Activated T-cell treated with anti-CD3 and anti-CD28 coated beads, Interleukin-2, amount 50 U/mL, for 48 hours (primary cell): Measurements from ENCODE around the gene ABI1.
A peak's percentile ranks its signal among the peaks of the same experiment; 100 is the strongest.
"Not testable (repeated sequence)": the region's sequence is repeated elsewhere in the genome, so short reads cannot be mapped to it uniquely, and the experiment has no call there.

Experiments used
- DNase-seq, 2 experiments: peaks; one replicate each; pipeline ENCODE4 v3.0.0-alpha.2; 2020

The ABI1 gene

GRCh38 chr10:26804418-26805393 lies 56.1 kb downstream of the ABI1 start:
- no peak for DNase-seq

GRCh38 chr10:26803849-26804248 lies 56.9 kb downstream of the ABI1 start:
- no peak for DNase-seq

GRCh38 chr10:26802527-26802926 lies 58.2 kb downstream of the ABI1 start:
- no peak for DNase-seq

GRCh38 chr10:26801831-26802230 lies 58.9 kb downstream of the ABI1 start:
- no peak for DNase-seq

GRCh38 chr10:26801274-26801673 lies 59.5 kb downstream of the ABI1 start:
- no peak for DNase-seq

- no peak for DNase-seq
These were observed 60.3 kb downstream of the ABI1 start for GRCh38 chr10:26800468-26800867.

GRCh38 chr10:26799342-26799741 lies 61.4 kb downstream of the ABI1 start:
- no peak for DNase-seq

GRCh38 chr10:26798298-26798697 lies 62.5 kb downstream of the ABI1 start:
- no peak for DNase-seq

GRCh38 chr10:26797340-26797739 lies 63.4 kb downstream of the ABI1 start:
- DNase-seq, result no peak

- no peak for DNase-seq
These were observed 67.8 kb downstream of the ABI1 start for GRCh38 chr10:26792758-26793495.

- no peak for DNase-seq
These were observed 70.3 kb downstream of the ABI1 start for GRCh38 chr10:26790221-26790995.

GRCh38 chr10:26789779-26790178 lies 71.0 kb downstream of the ABI1 start:
- not testable (repeated sequence) for DNase-seq

GRCh38 chr10:26787362-26787761 lies 73.4 kb downstream of the ABI1 start:
- no peak for DNase-seq

- DNase-seq, result peak in 1 of 2 experiments; percentile 36
These were observed 79.0 kb downstream of the ABI1 start for GRCh38 chr10:26781797-26782196.

GRCh38 chr10:26780793-26781601 lies 79.8 kb downstream of the ABI1 start:
- DNase-seq, result peak; percentile 35 to 53

- DNase-seq, result no peak
These were observed 80.5 kb downstream of the ABI1 start for GRCh38 chr10:26780106-26780792.

GRCh38 chr10:26779176-26779860 lies 81.4 kb downstream of the ABI1 start:
- DNase-seq, result no peak

GRCh38 chr10:26777686-26778085 lies 83.1 kb downstream of the ABI1 start:
- DNase-seq, result no peak

GRCh38 chr10:26776258-26776657 lies 84.5 kb downstream of the ABI1 start:
- DNase-seq, result no peak

GRCh38 chr10:26773633-26774032 lies 87.1 kb downstream of the ABI1 start:
- DNase-seq, result no peak

GRCh38 chr10:26770069-26770468 lies 90.7 kb downstream of the ABI1 start:
- no peak for DNase-seq
